ENCODE measurements around the gene ARL15. TPM values are rescaled to one million over a fixed set of nuclear protein-coding genes. Genes with fewer than 3 reads are reported as not detected.

Gene ARL15
- total and polyA plus RNA-seq, 9 of the 15 experiments (the other 6 are each of a cell fraction or from before 2014, with no cell fraction given): 18.5 to 80.4 (median 57.0) TPM

DNA sequence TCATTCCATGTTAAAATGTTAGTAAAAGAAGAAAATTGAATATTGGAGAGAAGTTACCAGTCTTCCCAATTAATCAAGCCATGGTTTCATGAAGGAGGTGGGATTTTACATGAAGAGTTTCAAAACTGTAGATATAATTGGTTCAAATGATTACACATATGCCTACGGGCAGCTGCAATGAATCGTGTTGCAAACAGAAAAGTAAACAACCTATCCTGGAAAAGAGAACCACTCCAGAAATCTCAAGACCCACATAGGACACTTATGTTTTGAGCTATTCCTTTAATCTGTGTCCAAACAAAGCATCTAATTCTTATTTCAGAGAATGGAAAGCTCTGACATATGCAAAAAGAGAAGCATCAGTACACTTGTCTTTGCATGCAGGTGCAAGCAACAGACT lies 409.7 kb downstream of the ARL15 start:
- ChIA-PET CTCF (ENCODE audit: low intra/inter-chr PET ratio) (no interaction called here), POLR2A (interaction anchor here (0.6 kb wide), 1 partner anchor 8 kb away, joined by 3 read pairs; no protein-coding TSS in a partner anchor)
- Histone ChIP-seq H3K4me2 (ENCODE audit: insufficient read depth, low read length) (no peak overlapping the region), H4K20me1 (replicated peaks; ENCODE audit: control insufficient read depth, insufficient read depth, low read length) (no peaks in the 10 kb centered on the region), H2AFZ (ENCODE audit: low read depth, low read length) (no peak overlapping the region), H3K9ac (ENCODE audit: insufficient read depth in 1 of 2, low read depth in 2 of 2, low read length in 2 of 2) (no peak overlapping the region), H3K9me3 (replicated peaks; ENCODE audit: control insufficient read depth, insufficient read depth, low read depth, low read length) (no peaks in the 10 kb centered on the region), H3K27me3 (ENCODE audit: control insufficient read depth in 2 of 2, insufficient read depth in 2 of 2, low read length in 2 of 2) (no peaks in the 10 kb centered on the region), H3K9me1 (ENCODE audit: control insufficient read depth, insufficient read depth, low read length) (no peaks in the 10 kb centered on the region), H3K79me2 (ENCODE audit: control insufficient read depth, insufficient read depth, low read length) (no peaks in the 10 kb centered on the region), H3K27ac (ENCODE audit: extremely low read depth, low read depth, low read length) (no peak overlapping the region), H3K4me1 (replicated peaks in 1 of 2; ENCODE audit: control insufficient read depth in 2 of 2, insufficient read depth in 2 of 2, low read length in 2 of 2) (no peaks in the 10 kb centered on the region), H3K4me3 (no peak overlapping the region), H3K36me3 (ENCODE audit: control insufficient read depth, insufficient read depth, low read length) (no peaks in the 10 kb centered on the region; the same call in 2 of the 3 replicates)
- ATAC-seq (no peak), DNase-seq (ENCODE audit: extremely low read depth in 1 of 4, low spot score in 3 of 4) (no peak), FAIRE-seq (no peak)
- BruUV-seq (replicated peaks): no TSS peak
- TF ChIP-seq, protein P1, sequence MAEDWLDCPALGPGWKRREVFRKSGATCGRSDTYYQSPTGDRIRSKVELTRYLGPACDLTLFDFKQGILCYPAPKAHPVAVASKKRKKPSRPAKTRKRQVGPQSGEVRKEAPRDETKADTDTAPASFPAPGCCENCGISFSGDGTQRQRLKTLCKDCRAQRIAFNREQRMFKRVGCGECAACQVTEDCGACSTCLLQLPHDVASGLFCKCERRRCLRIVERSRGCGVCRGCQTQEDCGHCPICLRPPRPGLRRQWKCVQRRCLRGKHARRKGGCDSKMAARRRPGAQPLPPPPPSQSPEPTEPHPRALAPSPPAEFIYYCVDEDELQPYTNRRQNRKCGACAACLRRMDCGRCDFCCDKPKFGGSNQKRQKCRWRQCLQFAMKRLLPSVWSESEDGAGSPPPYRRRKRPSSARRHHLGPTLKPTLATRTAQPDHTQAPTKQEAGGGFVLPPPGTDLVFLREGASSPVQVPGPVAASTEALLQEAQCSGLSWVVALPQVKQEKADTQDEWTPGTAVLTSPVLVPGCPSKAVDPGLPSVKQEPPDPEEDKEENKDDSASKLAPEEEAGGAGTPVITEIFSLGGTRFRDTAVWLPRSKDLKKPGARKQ (CRISPR knock-in tag; IDR thresholded peaks at IDR 0.05): no peak
- TF ChIP-seq, protein P2, sequence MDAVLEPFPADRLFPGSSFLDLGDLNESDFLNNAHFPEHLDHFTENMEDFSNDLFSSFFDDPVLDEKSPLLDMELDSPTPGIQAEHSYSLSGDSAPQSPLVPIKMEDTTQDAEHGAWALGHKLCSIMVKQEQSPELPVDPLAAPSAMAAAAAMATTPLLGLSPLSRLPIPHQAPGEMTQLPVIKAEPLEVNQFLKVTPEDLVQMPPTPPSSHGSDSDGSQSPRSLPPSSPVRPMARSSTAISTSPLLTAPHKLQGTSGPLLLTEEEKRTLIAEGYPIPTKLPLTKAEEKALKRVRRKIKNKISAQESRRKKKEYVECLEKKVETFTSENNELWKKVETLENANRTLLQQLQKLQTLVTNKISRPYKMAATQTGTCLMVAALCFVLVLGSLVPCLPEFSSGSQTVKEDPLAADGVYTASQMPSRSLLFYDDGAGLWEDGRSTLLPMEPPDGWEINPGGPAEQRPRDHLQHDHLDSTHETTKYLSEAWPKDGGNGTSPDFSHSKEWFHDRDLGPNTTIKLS (IDR thresholded peaks at IDR 0.05; ENCODE audit: borderline replicate concordance, low read depth): no peak
- intact Hi-C loops (cut with micrococcal nuclease) (no loop called here), in situ Hi-C loops (cut with MboI) (no loop called here)
- 82% methylated on average over 2 of the region's 2 CpGs for whole genome bisulfite sequencing (ENCODE audit: insufficient coverage, low coverage, missing lambda C conversion rate)

All from K562 (cell line).